ENCODE data around the gene GSG1L2. TPM values are rescaled to one million over a fixed set of nuclear protein-coding genes. Genes with fewer than 3 reads are reported as not detected.

GSG1L2 gene
- polyA plus RNA-seq, 1 experiment = not detected

- no peak for DNase-seq (ENCODE audit: low read depth)
- POLR2A ChIA-PET = no interaction called here
- H3K4me3 ChIP-seq (ENCODE audit: low read depth, low read length) = no peak overlapping the region
- CTCF ChIA-PET = no interaction called here
- no peaks in the 10 kb centered on the region for H3K27me3 ChIP-seq (ENCODE audit: control insufficient read depth, insufficient read depth, low read length)
- H3K36me3 ChIP-seq (ENCODE audit: control insufficient read depth, insufficient read depth, low read length) = no peaks in the 10 kb centered on the region
- no peak for TF ChIP-seq CTCF (IDR thresholded peaks at IDR 0.05; ENCODE audit: insufficient read depth, low read depth, low read length)
Measured at GRCh38 chr17:9783050-9783449, 38.8 kb downstream of the GSG1L2 start.

DNA sequence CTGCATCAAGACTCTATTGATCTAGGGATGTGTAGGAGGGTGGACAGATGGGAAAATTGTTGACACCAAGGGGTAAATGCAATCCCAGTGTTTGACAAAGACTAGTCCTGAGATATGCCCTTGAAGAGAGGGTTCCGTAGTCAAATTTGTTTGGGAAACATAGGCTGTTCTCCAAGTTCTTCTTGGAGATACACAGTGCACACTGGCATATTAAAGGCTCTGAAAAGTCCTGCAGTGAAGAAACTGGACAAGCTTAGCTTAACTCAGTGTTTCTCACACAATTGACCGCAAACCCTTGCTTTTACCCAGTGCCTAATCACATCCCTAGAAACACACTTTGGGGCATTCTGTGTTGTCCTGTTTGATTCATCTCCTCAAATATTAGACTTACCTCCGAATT lies 41.3 kb downstream of the GSG1L2 start:
- H3K27me3 ChIP-seq (ENCODE audit: control insufficient read depth, insufficient read depth, low read length) = no peaks in the 10 kb centered on the region
- no peaks in the 10 kb centered on the region for H3K36me3 ChIP-seq (ENCODE audit: control insufficient read depth, insufficient read depth, low read length)
- ChIA-PET CTCF (no interaction called here), POLR2A (no interaction called here)
- no peak for TF ChIP-seq CTCF (IDR thresholded peaks at IDR 0.05; ENCODE audit: insufficient read depth, low read depth, low read length)
- no peak overlapping the region for H3K4me3 ChIP-seq (ENCODE audit: low read depth, low read length)
- DNase-seq (ENCODE audit: low read depth) = no peak

- POLR2A ChIA-PET = no interaction called here
- Histone ChIP-seq H3K27me3 (ENCODE audit: control insufficient read depth, insufficient read depth, low read length) (no peaks in the 10 kb centered on the region), H3K36me3 (ENCODE audit: control insufficient read depth, insufficient read depth, low read length) (no peaks in the 10 kb centered on the region), H3K4me3 (ENCODE audit: low read depth, low read length) (no peak overlapping the region)
- no peak for TF ChIP-seq CTCF (IDR thresholded peaks at IDR 0.05; ENCODE audit: insufficient read depth, low read depth, low read length)
- CTCF ChIA-PET = no interaction called here
- DNase-seq (ENCODE audit: low read depth) = no peak
Measured at GRCh38 chr17:9776911-9777310, 45.0 kb downstream of the GSG1L2 start.

- CTCF ChIA-PET = no interaction called here
- Histone ChIP-seq H3K27me3 (ENCODE audit: control insufficient read depth, insufficient read depth, low read length) (no peaks in the 10 kb centered on the region), H3K36me3 (ENCODE audit: control insufficient read depth, insufficient read depth, low read length) (no peaks in the 10 kb centered on the region), H3K4me3 (ENCODE audit: low read depth, low read length) (no peak overlapping the region)
- DNase-seq (ENCODE audit: low read depth) = no peak
- no peak for TF ChIP-seq CTCF (IDR thresholded peaks at IDR 0.05; ENCODE audit: insufficient read depth, low read depth, low read length)
- POLR2A ChIA-PET = no interaction called here
Measured at GRCh38 chr17:9772658-9773057, 49.2 kb downstream of the GSG1L2 start.

DNA sequence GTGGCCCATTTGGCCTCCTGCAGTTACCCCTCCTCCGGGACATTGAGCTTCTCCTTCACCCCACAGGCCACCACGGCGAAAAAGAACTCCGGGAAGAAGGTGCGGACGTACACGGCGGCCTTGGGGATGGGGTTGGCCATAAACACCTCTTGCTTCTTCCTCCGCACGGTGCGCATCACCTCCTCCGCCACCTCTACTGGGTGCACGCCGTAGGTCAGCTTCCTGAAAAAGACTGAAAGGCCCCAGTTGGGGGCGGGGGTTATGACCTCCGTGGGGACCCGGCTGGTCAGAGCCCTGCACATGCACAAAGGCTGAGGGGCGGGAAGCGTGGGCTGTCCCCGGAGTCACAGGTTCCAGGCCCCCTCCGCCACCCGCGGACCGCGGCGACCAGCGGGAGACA lies 50.4 kb downstream of the GSG1L2 start:
- no peak for DNase-seq (ENCODE audit: low read depth)
- TF ChIP-seq CTCF (IDR thresholded peaks at IDR 0.05; ENCODE audit: insufficient read depth, low read depth, low read length) = no peak
- ChIA-PET POLR2A (no interaction called here), CTCF (interaction anchor here (0.7 kb wide), 1 partner anchor 194 kb away, joined by 3 read pairs; no protein-coding TSS in a partner anchor)
- Histone ChIP-seq H3K27me3 (ENCODE audit: control insufficient read depth, insufficient read depth, low read length) (no peaks in the 10 kb centered on the region), H3K4me3 (ENCODE audit: low read depth, low read length) (no peak overlapping the region), H3K36me3 (ENCODE audit: control insufficient read depth, insufficient read depth, low read length) (no peaks in the 10 kb centered on the region)
